HCT116 (cell line): ENCODE data around the gene CFAP45. TPM values are rescaled to one million over a fixed set of nuclear protein-coding genes. Genes with fewer than 3 reads are reported as not detected.

ENCODE experiments used
- ATAC-seq: fragments of 200-7000 bp; cut with Tn5 transposase; 2 replicates; pipeline ENCODE4 v1.9.1; 2020; ENCODE audit warnings: mild to moderate bottlenecking, moderate library complexity
- BruUV-seq: library from RNA; stranded (reverse); fragments of 400-500 nt; replicated peaks from 2 replicates; lab custom pipeline; 2021; lab: Mats Ljungman, UMichigan
- CTCF ChIA-PET: fragments of 300-600 bp; sonication (Branson Sonifier 250); formaldehyde crosslinking; loops from one replicate; lab custom pipeline; 2021; ENCODE audit warnings: antibody characterized with exemption; lab: Charles Lee
- POLR2A ChIA-PET: fragments of 300-600, 350-600 bp; sonication (Branson Sonifier 250); formaldehyde crosslinking; loops from one replicate; lab custom pipeline; 2021; ENCODE audit warnings: antibody characterized with exemption; lab: Charles Lee
- RAD21 ChIA-PET, 2 experiments: fragments of 300-600 bp; sonication (Branson Sonifier 250); formaldehyde crosslinking; loops; one replicate each; lab custom pipeline; 2023; ENCODE audit warnings: low total read pairs in 2 of 2; ENCODE audit not compliant: uncharacterized antibody in 2 of 2, unreplicated experiment in 2 of 2, low non-redundant PET in 1 of 2; lab: Charles Lee
- DNase-seq: peaks from one replicate; pipeline ENCODE4 v3.0.0-alpha.2; 2010; ENCODE audit warnings: low read depth, low spot score
- H2AFZ ChIP-seq: fragments of 200-600 bp; shearing (Covaris generic), sonication (generic); 2 replicates; pipeline ENCODE4 v1.6.1; 2017; ENCODE audit warnings: low read depth, mixed run types, mixed read lengths, antibody characterized with exemption, low read length; ENCODE audit not compliant: poor library complexity, severe bottlenecking
- H3K27ac ChIP-seq: 2 replicates; pipeline ENCODE4 v1.5.1; 2012; ENCODE audit warnings: low read depth, low read length
- H3K27me3 ChIP-seq: fragments of 200-600 bp; sonication (generic); 2 replicates; pipeline ENCODE4 v1.6.1; 2016; ENCODE audit warnings: mixed run types, low read length, mixed read lengths; ENCODE audit not compliant: insufficient read depth
- H3K36me3 ChIP-seq, 2 experiments: fragments of 200-500 bp in 1 of 2; fragments of 200-600 bp in 1 of 2; sonication (Bioruptor generic) in 1 of 2; sonication (generic) in 1 of 2; 2 replicates each; pipeline versions ENCODE4 v1.5.1 to v1.6.1; 2014 to 2016; ENCODE audit warnings: low read length in 2 of 2, inconsistent platforms in 1 of 2, mixed read lengths in 1 of 2, mixed run types in 1 of 2; ENCODE audit not compliant: insufficient read depth in 2 of 2, control insufficient read depth in 1 of 2
- H3K4me1 ChIP-seq, 2 experiments: fragments of 200-600 bp in 1 of 2; sonication (generic) in 1 of 2; 2 replicates each; pipeline versions ENCODE4 v1.5.1 to v1.6.1; 2012 to 2017; ENCODE audit warnings: low read length in 2 of 2, inconsistent platforms in 1 of 2, mild to moderate bottlenecking in 1 of 2, mixed read lengths in 1 of 2, mixed run types in 1 of 2, moderate library complexity in 1 of 2; ENCODE audit not compliant: insufficient read depth in 2 of 2, control insufficient read depth in 1 of 2
- H3K4me2 ChIP-seq: fragments of 200-600 bp; sonication (generic); 2 replicates; pipeline ENCODE4 v1.6.1; 2017; ENCODE audit warnings: mixed run types, low read length, mixed read lengths
- H3K4me3 ChIP-seq, 2 experiments: fragments of 200-600 bp in 1 of 2; sonication (generic) in 1 of 2; replicated peaks in 1 of 2; 2 replicates each; pipeline ENCODE4 v1.5.1; 2011 to 2016; ENCODE audit warnings: low read length in 2 of 2, control low read depth in 1 of 2, low read depth in 1 of 2, mild to moderate bottlenecking in 1 of 2, mixed read lengths in 1 of 2, mixed run types in 1 of 2
- H3K79me2 ChIP-seq: fragments of 200-600 bp; sonication (generic); 2 replicates; pipeline ENCODE4 v1.6.1; 2017; ENCODE audit warnings: mild to moderate bottlenecking, mixed run types, low read length, moderate library complexity, mixed read lengths; ENCODE audit not compliant: insufficient read depth
- H3K9ac ChIP-seq: fragments of 200-600 bp; sonication (generic); 2 replicates; pipeline ENCODE4 v1.6.1; 2016; ENCODE audit warnings: low read length, mixed read lengths
- H3K9me2 ChIP-seq: fragments of 200-600 bp; sonication (generic), shearing (Covaris generic); 2 replicates; pipeline ENCODE4 v1.6.1; 2017; ENCODE audit warnings: mixed run types, mild to moderate bottlenecking, moderate library complexity; ENCODE audit not compliant: insufficient read depth
- H3K9me3 ChIP-seq, 2 experiments: fragments of 200-500 bp in 1 of 2; fragments of 200-600 bp in 1 of 2; sonication (Bioruptor generic) in 1 of 2; sonication (generic) in 1 of 2; 2 replicates each; pipeline ENCODE4 v1.6.1; 2014 to 2017; ENCODE audit warnings: low read length in 2 of 2, mixed read lengths in 2 of 2, inconsistent platforms in 1 of 2, low read depth in 1 of 2, mild to moderate bottlenecking in 1 of 2, mixed run types in 1 of 2, moderate library complexity in 1 of 2; ENCODE audit not compliant: control insufficient read depth in 1 of 2, insufficient read depth in 1 of 2
- H4K20me1 ChIP-seq: fragments of 200-600 bp; sonication (generic), shearing (Covaris generic); 2 replicates; pipeline ENCODE4 v1.6.1; 2017; ENCODE audit warnings: mixed run types, mild to moderate bottlenecking, moderate library complexity; ENCODE audit not compliant: insufficient read depth
- CEBPB ChIP-seq: IDR thresholded peaks from 2 replicates; pipeline ENCODE4 v1.6.1; 2012; ENCODE audit warnings: low read depth
- EGR1 ChIP-seq: IDR thresholded peaks from 2 replicates; pipeline ENCODE4 v1.6.1; 2012; ENCODE audit warnings: low read depth
- ELF1 ChIP-seq: IDR thresholded peaks from 2 replicates; pipeline ENCODE4 v1.6.1; 2012; ENCODE audit warnings: low read depth, borderline replicate concordance
- MAX ChIP-seq: IDR thresholded peaks from 2 replicates; pipeline ENCODE4 v1.6.1; 2012
- POLR2A ChIP-seq: IDR thresholded peaks from 2 replicates; pipeline ENCODE4 v1.7.0; 2011; ENCODE audit warnings: borderline replicate concordance; ENCODE audit not compliant: insufficient read depth, insufficient read length; ENCODE audit errors: extremely low read depth
- REST ChIP-seq: IDR thresholded peaks from 2 replicates; pipeline ENCODE4 v1.6.1; 2012; ENCODE audit warnings: low read depth
- SIN3A ChIP-seq: IDR thresholded peaks from 2 replicates; pipeline ENCODE4 v1.6.1; 2012; ENCODE audit warnings: low read depth
- SRF ChIP-seq: IDR thresholded peaks from 2 replicates; pipeline ENCODE4 v1.6.1; 2012; ENCODE audit warnings: low read depth
- ZBTB33 ChIP-seq: IDR thresholded peaks from 2 replicates; pipeline ENCODE4 v1.6.1; 2011; ENCODE audit warnings: mild to moderate bottlenecking, low read length, moderate library complexity; ENCODE audit not compliant: insufficient replicate concordance; ENCODE audit errors: extremely low read depth
- ZFX ChIP-seq: fragments of 450-650 bp; IDR thresholded peaks from 2 replicates; pipeline ENCODE4 v1.6.1; 2017
- intact Hi-C: fragments of 100-400 bp; cut with micrococcal nuclease; formaldehyde crosslinking; loops from 2 replicates; pipeline ENCODE4 v1.10.0; 2022
- total RNA-seq: library from RNA; stranded (reverse); gene quantifications from one replicate; pipeline ENCODE4 v1.2.1, GENCODE V29; 2021; ENCODE audit not compliant: unreplicated experiment

The CFAP45 gene
- total RNA-seq, 1 experiment from 2014 or later, result 0.59 TPM

- no peak overlapping the region for H3K4me2 ChIP-seq
- no peak overlapping the region for H3K27ac ChIP-seq
- H3K4me1 ChIP-seq, result peaks cover 19% of the 10 kb centered on the region in 2 experiments
- no peaks in the 10 kb centered on the region for H3K79me2 ChIP-seq
- no peak overlapping the region for H2AFZ ChIP-seq
- H3K36me3 ChIP-seq, result no peaks in the 10 kb centered on the region
- ChIA-PET CTCF (no interaction called here), POLR2A (no interaction called here), RAD21 (no interaction called here)
- no peaks in the 10 kb centered on the region for H3K9me2 ChIP-seq
- DNase-seq, result no peak
- no peak overlapping the region for H3K4me3 ChIP-seq
- no peaks in the 10 kb centered on the region; the same call in 1 of the 2 replicates for H3K27me3 ChIP-seq
- TF ChIP-seq ZFX, result no peak
- ATAC-seq, result no peak
- BruUV-seq, result no TSS peak
- no peak overlapping the region for H3K9ac ChIP-seq
- H3K9me3 ChIP-seq, result no peaks in the 10 kb centered on the region
- intact Hi-C loops, result loop anchor here (10.0 kb wide), 2 partner anchors 473 to 763 kb away; no protein-coding TSS in a partner anchor
- H4K20me1 ChIP-seq, result no peaks in the 10 kb centered on the region
These were observed 2.0 kb downstream of the CFAP45 start for GRCh38 chr1:159897962-159898361.

- ATAC-seq (no peak), DNase-seq (no peak)
- no peak overlapping the region for H3K27ac ChIP-seq
- no TSS peak for BruUV-seq
- no peaks in the 10 kb centered on the region; the same call in 1 of the 2 replicates for H3K27me3 ChIP-seq
- POLR2A ChIA-PET, result no interaction called here
- peaks cover 19% of the 10 kb centered on the region in 2 experiments for H3K4me1 ChIP-seq
- no peak overlapping the region for H3K4me3 ChIP-seq
- H2AFZ ChIP-seq, result no peak overlapping the region
- no peaks in the 10 kb centered on the region for H3K9me3 ChIP-seq
- TF ChIP-seq CEBPB (no peak), ZFX (no peak), REST (no peak), POLR2A (no peak), EGR1 (no peak), ZBTB33 (no peak), SIN3A (no peak), ELF1 (no peak), MAX (no peak), SRF (no peak)
- CTCF ChIA-PET, result interaction anchor here (1.4 to 8.5 kb wide), 2 partner anchors 98 to 111 kb away, joined by 6 to 249 read pairs; no protein-coding TSS in a partner anchor
- H3K9me2 ChIP-seq, result no peaks in the 10 kb centered on the region
- H3K4me2 ChIP-seq, result no peak overlapping the region
- RAD21 ChIA-PET, result no interaction called here
- intact Hi-C loops, result loop anchor here (10.0 kb wide), 2 partner anchors 472 to 762 kb away; no protein-coding TSS in a partner anchor
- no peaks in the 10 kb centered on the region for H3K36me3 ChIP-seq
- H4K20me1 ChIP-seq, result no peaks in the 10 kb centered on the region
- no peak overlapping the region for H3K9ac ChIP-seq
- no peaks in the 10 kb centered on the region for H3K79me2 ChIP-seq
These were observed 3.4 kb downstream of the CFAP45 start for GRCh38 chr1:159896546-159896930.
